ENCODE measurements around the gene SLC34A1.
A peak's percentile ranks its signal among the peaks of the same experiment; 100 is the strongest.

SLC34A1 gene

DNA sequence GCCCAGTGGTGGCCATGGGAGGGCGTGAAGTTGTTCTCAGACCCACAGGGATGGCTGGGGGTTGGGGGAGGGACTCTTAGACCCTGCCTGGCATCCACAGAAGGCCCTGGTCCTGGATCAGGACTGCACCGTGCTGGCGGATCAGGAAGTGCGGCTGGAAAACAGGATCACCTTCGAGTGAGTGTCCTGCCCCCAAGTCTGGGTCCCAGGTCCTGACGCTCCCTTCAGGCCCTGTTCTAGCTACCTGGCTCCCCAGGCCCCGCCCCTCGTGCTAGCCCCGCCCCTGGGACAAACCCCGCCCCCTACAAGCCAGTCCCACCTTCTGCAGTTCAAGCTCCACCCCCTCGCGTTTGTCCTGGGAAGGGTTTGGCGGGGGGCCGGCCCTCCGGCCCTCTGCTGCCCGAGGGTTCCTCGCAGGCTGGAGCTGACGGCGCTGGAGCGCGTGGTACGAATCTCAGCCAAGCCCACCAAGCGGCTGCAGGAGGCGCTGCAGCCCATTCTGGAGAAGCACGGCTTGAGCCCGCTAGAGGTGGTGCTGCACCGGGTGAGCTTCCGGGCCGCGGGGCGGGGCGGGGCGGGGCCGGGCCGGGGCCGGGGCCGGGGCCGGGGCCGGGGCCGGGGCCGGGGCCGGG is 13.6 kb upstream of the SLC34A1 start:
- 0 out of 2 replicates have a peak, but pooled peaks cover 4% of the 10 kb centered on the region for H3K36me3 ChIP-seq (ENCODE audit: insufficient read depth, low read length)
- H4K20me1 ChIP-seq (ENCODE audit: insufficient read depth, low read length, poor library complexity, severe bottlenecking), result no peaks in the 10 kb centered on the region
- H3K9ac ChIP-seq (ENCODE audit: low read depth, low read length, poor library complexity, severe bottlenecking), result no peak overlapping the region
- no peaks in the 10 kb centered on the region for H3K27me3 ChIP-seq (ENCODE audit: insufficient read depth, low read length, poor library complexity, severe bottlenecking)
- H2AFZ ChIP-seq (ENCODE audit: low read length), result no peak overlapping the region
- TF ChIP-seq, protein P1, sequence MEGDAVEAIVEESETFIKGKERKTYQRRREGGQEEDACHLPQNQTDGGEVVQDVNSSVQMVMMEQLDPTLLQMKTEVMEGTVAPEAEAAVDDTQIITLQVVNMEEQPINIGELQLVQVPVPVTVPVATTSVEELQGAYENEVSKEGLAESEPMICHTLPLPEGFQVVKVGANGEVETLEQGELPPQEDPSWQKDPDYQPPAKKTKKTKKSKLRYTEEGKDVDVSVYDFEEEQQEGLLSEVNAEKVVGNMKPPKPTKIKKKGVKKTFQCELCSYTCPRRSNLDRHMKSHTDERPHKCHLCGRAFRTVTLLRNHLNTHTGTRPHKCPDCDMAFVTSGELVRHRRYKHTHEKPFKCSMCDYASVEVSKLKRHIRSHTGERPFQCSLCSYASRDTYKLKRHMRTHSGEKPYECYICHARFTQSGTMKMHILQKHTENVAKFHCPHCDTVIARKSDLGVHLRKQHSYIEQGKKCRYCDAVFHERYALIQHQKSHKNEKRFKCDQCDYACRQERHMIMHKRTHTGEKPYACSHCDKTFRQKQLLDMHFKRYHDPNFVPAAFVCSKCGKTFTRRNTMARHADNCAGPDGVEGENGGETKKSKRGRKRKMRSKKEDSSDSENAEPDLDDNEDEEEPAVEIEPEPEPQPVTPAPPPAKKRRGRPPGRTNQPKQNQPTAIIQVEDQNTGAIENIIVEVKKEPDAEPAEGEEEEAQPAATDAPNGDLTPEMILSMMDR (conservative IDR thresholded peaks at IDR 0.05; ENCODE audit: low read length), result no peak
- no peak for TF ChIP-seq EZH2phosphoT487 (IDR thresholded peaks at IDR 0.05; ENCODE audit: borderline replicate concordance)
- no peak overlapping the region for H3K4me3 ChIP-seq (ENCODE audit: low read length, poor library complexity, severe bottlenecking)
- no peaks in the 10 kb centered on the region for H3K79me2 ChIP-seq (ENCODE audit: insufficient read depth, low read length)
- no peaks in the 10 kb centered on the region for H3K9me2 ChIP-seq (replicated peaks; ENCODE audit: low read depth, low read length)
- H3K4me2 ChIP-seq (ENCODE audit: low read depth, low read length, poor library complexity, severe bottlenecking), result no peak overlapping the region
- H3K9me3 ChIP-seq (ENCODE audit: insufficient read depth, low read depth, low read length), result no peaks in the 10 kb centered on the region
- H3K4me1 ChIP-seq (ENCODE audit: insufficient read depth, low read length, poor library complexity, severe bottlenecking), result peaks cover 22% of the 10 kb centered on the region
- H3F3A ChIP-seq (ENCODE audit: low read depth), result no peaks in the 10 kb centered on the region

GRCh38 chr5:177371120-177372033 is 12.9 kb upstream of the SLC34A1 start:
- Histone ChIP-seq H3K9me2 (replicated peaks; ENCODE audit: low read depth, low read length) (no peaks in the 10 kb centered on the region), H4K20me1 (ENCODE audit: insufficient read depth, low read length, poor library complexity, severe bottlenecking) (no peaks in the 10 kb centered on the region), H3K9me3 (ENCODE audit: insufficient read depth, low read depth, low read length) (no peaks in the 10 kb centered on the region), H2AFZ (ENCODE audit: low read length) (no peak overlapping the region), H3K79me2 (ENCODE audit: insufficient read depth, low read length) (no peaks in the 10 kb centered on the region), H3K27me3 (ENCODE audit: insufficient read depth, low read length, poor library complexity, severe bottlenecking) (no peaks in the 10 kb centered on the region), H3K4me1 (ENCODE audit: insufficient read depth, low read length, poor library complexity, severe bottlenecking) (peaks cover 22% of the 10 kb centered on the region), H3K9ac (ENCODE audit: low read depth, low read length, poor library complexity, severe bottlenecking) (peak overlapping the region; percentile 17), H3K4me2 (ENCODE audit: low read depth, low read length, poor library complexity, severe bottlenecking) (peak overlapping the region; percentile 60), H3K4me3 (ENCODE audit: low read length, poor library complexity, severe bottlenecking) (peak overlapping the region; percentile 48), H3F3A (ENCODE audit: low read depth) (no peaks in the 10 kb centered on the region), H3K36me3 (ENCODE audit: insufficient read depth, low read length) (0 out of 2 replicates have a peak, but pooled peaks cover 4% of the 10 kb centered on the region)
- TF ChIP-seq, protein P1 (conservative IDR thresholded peaks at IDR 0.05; ENCODE audit: low read length), result no peak
- no peak for TF ChIP-seq EZH2phosphoT487 (IDR thresholded peaks at IDR 0.05; ENCODE audit: borderline replicate concordance)

DNA sequence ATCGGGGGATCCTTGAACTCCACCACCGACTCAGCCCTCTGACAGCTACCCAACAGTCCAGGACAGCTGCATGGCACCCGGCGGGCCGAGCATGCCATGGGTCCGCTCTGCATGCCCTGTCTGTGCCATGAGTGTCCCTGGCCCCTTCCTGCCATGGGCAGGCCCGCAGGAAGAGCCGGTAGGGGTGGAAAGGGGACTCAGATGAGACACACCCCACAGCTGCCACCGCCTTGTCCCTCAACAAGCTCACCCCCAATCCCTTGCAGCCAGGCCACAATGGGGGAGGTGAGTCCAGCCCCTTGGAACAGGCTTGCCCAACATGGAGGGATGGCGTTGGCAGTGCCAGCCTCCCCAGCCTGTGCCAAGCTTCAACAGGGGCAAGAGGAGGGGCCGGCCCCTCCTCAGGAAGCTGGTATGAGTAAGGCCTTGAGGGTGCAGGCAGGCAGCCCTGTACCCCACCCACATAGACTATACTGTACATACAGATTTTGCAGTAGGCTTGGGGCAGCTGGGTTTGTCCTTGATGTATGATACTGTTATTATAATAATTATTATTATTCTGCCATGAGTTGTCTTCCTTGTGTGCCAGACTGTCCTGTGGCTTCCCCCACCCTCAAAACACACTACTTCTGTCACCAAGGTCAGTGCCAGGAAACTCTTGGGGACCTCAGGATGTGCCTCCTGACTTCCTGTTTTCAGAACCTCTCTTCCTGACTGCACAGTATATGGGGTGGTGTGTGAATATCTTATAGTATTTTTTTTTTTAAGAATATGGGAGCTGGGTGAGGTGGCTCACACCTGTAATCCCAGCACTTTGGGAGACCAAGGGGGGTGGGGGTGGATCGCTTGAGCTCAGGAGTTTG is 12.0 kb upstream of the SLC34A1 start:
- H3K4me1 ChIP-seq (ENCODE audit: insufficient read depth, low read length, poor library complexity, severe bottlenecking), result peaks cover 22% of the 10 kb centered on the region
- 0 out of 2 replicates have a peak, but pooled peaks cover 4% of the 10 kb centered on the region for H3K36me3 ChIP-seq (ENCODE audit: insufficient read depth, low read length)
- H3K9me3 ChIP-seq (ENCODE audit: insufficient read depth, low read depth, low read length), result no peaks in the 10 kb centered on the region
- H3K9ac ChIP-seq (ENCODE audit: low read depth, low read length, poor library complexity, severe bottlenecking), result peak overlapping the region; percentile 17
- peak overlapping the region; percentile 48 for H3K4me3 ChIP-seq (ENCODE audit: low read length, poor library complexity, severe bottlenecking)
- no peaks in the 10 kb centered on the region for H4K20me1 ChIP-seq (ENCODE audit: insufficient read depth, low read length, poor library complexity, severe bottlenecking)
- peak overlapping the region; percentile 60 for H3K4me2 ChIP-seq (ENCODE audit: low read depth, low read length, poor library complexity, severe bottlenecking)
- no peak for TF ChIP-seq EZH2phosphoT487 (IDR thresholded peaks at IDR 0.05; ENCODE audit: borderline replicate concordance)
- TF ChIP-seq, protein P1 (conservative IDR thresholded peaks at IDR 0.05; ENCODE audit: low read length), result no peak
- H3K9me2 ChIP-seq (replicated peaks; ENCODE audit: low read depth, low read length), result no peaks in the 10 kb centered on the region
- H3F3A ChIP-seq (ENCODE audit: low read depth), result no peaks in the 10 kb centered on the region
- H2AFZ ChIP-seq (ENCODE audit: low read length), result no peak overlapping the region
- no peaks in the 10 kb centered on the region for H3K79me2 ChIP-seq (ENCODE audit: insufficient read depth, low read length)
- H3K27me3 ChIP-seq (ENCODE audit: insufficient read depth, low read length, poor library complexity, severe bottlenecking), result no peaks in the 10 kb centered on the region

Measured in Loucy (cell line).